ENCODE measurements around the gene KIRREL3.

Gene KIRREL3

DNA sequence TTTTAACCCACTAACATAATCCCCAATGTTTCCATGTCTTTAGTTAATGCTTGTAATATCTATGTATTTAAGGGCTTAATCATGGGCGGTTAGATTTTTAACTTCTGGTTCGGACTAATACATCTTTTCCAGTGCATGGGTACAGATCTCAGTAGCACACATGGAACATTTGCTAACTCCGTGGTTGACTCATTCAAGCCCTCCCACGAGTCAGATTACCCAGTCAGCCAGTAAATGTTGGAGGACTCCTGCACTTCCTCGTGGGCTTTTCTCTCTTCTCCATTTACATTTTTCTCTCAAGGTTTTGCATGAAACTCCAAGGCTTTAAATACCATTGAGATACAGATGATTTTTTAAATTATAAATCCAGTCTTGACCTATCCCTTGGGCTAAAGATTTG, 331.2 kb downstream of the KIRREL3 start:
- DNase-seq (ENCODE audit: low read depth), result no peak

DNA sequence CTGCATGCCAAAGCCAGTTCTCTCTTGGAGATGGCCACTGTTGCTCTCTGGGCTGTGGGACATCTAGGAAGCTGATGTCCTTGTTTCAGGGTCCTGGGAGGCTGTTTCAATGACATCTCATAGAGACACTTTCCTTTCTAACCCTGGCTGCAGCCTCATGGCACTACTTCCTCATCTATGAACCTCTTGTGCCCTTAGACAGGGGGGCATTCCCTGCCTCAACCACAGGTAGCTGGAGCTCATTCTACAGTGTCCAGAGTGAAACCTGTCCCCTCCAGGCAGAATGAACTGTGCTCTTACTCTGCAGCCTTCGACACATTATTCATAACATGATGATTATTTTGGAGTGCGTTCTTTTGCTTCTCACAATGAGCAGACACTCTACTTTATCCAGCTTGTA, 335.9 kb downstream of the KIRREL3 start:
- DNase-seq (ENCODE audit: low read depth), result no peak

DNA sequence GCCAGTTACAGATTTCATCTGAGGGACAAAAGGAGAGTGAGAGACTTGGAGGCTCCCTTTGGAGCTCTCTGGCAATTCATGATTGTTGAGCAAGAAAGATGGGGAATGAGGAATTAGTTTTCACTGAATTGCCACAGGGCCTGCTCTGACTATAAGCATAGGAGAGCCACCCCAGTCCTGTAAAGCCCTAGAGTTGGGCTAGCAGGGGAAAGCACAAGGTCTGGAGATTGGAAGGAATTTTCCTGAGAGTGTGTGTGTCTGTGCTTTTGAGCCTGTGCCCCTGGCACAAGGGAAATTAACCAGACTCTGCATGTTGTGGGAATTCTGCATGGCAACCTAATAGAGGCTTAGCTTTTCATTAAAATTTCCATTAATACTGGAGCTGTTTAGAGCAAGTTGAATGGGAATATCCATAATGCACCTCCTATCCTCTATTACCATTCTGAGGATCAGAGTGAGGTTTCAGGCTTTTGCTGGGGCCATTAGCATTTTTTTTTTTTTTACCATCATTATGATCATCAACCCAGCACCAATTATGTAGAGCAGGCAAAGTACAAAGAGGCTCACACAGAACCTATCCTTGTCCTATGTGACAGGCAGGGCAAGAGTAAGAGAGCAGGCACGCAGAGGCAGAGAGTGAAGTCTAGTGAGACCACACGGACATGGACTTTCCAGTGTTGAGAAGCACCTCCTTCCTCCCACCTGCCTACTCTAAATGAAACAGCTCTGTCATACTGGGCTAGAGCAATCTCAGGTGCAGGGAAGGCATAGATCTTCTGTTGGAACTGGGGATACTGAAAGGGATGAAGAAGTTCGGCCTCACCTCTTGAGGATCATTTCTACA, 336.6 kb downstream of the KIRREL3 start:
- DNase-seq (ENCODE audit: low read depth), result no peak

DNA sequence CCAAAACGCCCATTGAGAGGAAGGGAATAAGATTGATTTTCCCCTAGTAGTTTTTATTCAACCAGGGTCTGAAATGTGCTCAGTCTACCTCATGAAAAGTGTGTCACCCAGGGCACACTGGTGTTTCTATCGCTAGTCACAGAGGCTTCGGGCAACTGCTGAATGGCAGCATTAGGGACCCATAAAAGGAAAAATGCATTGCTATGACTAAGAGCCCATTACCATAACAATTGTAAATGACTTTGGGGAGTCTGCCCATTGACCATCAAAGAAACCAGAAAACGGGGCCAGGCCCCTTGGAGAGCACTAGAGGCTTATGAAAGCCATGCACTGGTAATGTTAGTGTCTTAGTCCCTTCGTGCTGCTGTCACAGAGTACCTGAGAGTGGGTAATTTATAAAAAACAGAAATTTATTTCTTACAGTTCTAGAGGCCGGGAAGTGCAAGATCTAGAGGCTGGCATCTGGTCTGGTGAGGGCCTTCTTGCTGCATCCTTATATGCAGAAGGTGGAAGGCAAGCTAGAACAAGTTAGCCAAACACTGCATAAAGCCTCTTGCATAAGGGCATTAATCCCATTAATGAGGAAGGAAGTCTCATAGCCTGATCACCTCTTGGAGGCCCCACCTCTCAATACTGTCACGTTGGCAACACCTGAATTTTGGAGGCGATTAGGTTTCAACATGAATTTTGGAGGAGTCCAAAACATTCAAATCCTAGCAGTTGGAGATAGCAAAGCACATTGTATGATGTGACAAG, 338.4 kb downstream of the KIRREL3 start:
- no peak for DNase-seq (ENCODE audit: low read depth)

DNA sequence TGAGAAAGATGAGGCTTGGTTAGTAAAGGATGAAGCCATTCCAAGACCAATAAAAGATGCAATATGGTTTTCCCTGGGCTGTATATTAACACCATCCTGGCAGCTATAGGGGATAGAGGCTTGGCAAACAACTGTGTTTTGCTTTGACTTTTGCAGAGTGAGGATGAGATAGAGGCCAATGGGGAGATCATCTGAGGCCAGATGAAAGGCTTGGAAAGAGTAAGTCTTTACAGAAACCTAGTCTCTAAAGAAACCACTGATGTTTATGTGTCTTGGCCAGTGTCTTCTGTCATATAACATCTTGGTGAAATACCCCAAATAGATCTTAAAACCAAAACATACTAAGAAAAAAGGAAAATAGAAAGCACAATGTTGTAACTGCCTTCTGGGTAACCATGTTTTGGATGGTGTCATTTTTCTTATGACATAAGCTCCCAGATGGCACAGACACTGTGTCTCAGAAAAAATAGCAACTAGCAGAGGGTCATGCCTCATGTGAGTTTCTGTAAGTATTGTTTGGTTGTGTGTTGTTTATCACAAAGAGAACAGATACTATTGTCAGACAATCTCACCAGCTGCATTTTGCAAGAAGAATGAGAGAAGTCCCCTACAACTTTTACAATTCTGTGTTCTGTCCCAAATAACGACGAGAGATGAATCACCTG, 339.7 kb downstream of the KIRREL3 start:
- DNase-seq (ENCODE audit: low read depth), result no peak

DNA sequence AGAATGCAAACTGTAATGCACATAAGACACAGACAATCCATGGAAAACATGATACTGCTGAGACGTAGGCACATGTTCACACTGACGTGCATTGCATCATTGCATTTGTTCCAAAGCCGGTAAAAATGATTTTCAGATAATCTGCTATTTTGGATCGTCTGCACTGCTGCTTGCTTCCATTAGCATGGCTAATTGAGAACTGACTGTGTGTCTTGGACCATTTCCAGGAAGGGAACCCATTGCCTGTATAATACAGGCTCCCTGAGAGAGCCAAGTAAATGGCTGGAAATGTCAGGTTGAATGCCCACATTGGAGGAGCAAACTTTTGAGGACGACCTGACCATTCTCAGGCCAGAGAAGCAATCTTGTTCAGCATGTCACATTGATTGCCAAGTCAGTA, 340.2 kb downstream of the KIRREL3 start:
- no peak for DNase-seq (ENCODE audit: low read depth)

DNA sequence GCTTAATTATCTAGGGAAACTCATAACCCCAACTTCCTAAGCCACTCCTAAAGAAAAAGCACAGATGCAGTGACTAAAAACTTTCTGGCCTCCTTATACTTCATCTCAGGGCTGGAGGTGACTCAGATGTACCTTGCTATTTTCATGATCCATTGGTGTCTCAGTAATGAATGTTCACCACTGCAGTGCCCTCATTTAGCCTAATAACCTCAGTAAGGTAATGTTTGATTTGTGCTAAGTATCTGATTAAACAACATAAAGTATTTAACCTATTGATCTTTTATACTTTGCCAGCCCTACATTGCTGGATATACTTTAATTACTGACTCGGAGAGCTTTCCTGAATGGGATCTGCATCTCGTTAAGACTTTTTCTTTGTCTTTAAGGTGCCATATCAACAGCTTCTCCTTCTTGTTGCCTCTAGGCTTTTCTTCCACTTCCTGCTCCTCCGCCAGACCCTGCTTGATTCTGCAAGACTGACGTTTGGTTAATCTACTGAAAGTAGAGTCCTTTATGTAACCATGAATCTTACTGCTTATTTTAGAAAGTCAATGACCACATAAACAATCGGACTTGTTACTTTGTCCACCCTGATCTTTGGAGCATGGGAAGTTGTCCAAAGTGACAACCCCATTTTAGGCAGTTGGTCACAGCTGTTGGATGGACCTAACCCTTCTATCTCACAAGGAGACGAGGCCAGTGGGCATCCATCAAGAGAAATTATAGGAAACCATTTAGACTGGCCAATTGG, 342.1 kb downstream of the KIRREL3 start:
- DNase-seq (ENCODE audit: low read depth), result no peak

DNA sequence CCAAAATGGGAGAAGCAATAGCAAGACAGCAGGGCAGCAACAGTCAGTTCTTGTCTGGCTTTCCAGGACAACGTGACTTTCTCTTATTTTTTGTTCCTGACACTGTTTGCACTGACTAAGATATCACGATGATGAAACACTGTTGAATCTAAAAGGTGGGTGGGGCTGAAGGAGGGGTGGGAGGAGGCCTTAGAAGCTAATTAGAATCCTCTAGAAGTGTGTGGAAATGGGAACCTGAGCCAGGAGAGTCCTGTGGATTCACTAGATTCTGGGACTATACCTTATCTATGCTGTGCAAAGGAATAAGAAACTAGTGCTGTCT, 344.8 kb downstream of the KIRREL3 start:
- no peak for DNase-seq (ENCODE audit: low read depth)

DNA sequence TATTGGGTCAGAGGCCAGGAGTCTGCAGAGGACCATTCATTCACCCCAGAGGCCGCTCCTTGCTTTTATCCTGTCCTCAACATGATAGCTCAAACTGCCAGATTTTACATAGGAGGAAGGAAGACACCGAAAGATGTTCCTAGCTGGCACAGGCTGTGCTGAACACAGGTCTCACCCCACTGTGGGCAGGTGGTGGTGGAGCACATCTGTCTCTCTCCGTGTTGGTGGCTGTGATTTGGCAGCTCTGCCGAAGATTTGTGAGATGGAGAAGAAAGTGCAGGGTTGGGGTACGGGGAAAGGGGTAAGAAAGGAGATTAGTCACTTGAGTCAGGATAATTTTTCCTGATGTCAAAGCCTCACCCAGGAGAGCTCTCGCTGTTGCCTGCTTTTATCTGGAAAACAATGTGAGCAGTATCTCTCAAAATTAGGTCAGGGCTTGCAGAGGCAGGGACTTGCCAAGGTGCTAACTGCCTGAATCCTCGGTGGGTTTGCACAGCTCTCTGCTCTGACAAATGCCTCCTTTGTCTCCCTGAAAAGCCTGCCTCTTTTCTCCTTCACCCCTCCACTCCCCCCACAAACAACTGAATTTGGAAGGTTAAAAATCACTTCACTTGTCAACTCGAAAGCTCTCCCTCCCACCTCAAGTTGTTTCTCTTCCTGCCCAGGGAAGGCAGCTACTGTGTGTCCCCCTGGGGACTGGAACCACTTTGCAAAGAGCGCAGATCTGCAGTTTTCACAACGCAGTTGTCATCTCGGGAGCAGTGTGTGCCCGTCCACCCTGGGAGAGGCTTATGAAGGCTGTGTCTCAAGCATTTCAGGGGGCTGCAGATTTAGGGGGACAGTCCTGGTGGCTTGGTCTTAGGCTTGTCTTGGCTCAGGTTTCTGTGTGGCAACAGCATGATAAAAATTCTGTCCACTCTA, 345.4 kb downstream of the KIRREL3 start:
- DNase-seq (ENCODE audit: low read depth), result no peak

DNA sequence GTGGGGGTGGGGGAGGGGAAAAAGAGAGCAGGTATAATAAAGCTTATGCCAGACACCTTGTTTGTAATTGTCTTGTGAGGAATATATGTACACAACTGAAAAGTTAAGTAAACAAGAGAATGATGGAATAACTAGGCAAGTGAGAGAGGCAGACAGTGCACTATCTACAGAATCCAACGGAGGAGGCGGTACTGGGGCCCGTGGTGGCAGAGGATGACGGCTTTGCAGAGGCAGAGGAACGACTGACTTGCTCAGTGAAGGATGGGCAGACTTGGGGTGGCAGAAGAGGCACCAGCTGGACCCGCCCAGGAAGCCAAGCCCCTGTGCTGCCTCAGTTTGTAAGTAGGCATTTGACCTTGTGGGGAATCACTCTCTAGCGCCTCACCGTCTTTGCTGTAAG, 347.5 kb downstream of the KIRREL3 start:
- no peak for DNase-seq (ENCODE audit: low read depth)

DNA sequence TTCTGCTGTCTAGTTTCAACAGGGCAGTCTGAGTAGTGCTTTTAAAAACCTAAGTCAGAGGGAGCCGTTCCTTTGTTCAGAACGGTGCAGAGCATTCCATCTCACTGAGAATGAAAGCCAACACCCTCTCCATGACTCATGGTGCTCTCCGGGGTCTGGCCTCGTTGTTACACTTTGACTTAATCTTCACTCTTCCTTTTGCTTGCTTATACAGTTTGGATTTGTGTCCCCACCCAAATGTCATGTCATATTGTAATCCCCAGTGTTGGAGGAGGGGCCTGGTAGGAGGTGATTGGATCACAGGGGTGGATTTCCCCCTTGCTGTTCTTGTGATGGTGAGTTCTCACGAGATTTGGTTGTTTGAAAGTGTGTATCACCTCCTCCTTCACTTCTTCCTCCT, 352.8 kb downstream of the KIRREL3 start:
- peak; percentile 62 for DNase-seq (ENCODE audit: low read depth)

DNA sequence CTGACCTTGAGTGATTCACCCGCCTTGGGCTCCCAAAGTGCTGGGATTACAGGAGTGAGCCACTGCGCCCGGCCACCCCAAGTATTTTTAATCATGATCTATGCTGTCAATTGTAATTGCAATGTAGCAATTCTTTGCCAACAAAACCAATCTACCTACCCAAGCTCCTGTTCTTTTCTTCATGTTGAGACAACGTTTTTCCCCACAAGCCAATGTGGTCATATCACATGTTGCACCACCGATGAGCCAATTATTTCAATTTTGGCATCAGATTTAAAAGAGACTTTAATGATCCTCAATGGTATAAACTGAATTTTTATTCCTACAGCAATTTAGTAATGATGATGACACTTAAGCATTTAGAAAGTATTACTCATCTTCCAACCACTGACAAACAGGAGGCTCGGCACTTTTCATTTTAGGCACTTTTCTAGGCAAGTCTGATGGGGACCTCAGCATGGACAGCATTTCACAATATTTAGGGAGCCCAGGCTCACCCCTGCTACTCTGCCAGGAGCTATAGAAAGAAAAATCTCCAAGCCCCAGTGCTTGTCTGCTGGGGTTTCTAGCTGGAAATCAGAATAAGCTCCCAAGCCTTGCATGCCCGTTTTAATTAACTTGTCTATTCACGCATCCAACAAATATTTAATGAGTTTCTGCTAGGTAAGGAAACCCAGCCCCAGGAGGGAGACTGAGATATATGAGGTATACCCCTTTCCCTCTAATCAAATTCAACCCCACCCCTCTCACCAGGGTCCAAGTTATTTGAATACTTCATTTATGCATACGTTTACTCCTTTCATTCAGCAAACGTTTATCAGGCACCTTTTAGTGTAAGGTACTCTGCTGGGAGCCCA, 353.6 kb downstream of the KIRREL3 start:
- DNase-seq (ENCODE audit: low read depth), result no peak

DNA sequence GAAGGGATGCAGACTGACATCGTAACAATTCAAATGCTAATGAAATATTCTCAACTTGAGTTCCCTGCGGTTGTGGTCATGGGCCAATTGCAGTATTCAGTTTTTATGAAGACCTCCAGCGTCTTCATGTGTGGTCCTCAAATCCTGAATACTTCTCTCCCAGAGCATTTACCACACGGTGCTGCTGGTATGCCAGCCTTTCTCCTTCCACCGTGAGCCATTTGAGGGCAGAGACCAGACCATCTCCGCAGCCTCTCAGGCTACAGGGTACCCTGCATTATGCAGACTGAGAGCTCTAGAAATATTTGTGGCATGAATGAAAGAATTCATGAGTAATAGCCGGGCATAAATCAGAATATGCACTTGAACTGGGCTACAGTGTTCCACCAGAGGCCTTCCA, 355.4 kb downstream of the KIRREL3 start:
- DNase-seq (ENCODE audit: low read depth), result no peak

DNA sequence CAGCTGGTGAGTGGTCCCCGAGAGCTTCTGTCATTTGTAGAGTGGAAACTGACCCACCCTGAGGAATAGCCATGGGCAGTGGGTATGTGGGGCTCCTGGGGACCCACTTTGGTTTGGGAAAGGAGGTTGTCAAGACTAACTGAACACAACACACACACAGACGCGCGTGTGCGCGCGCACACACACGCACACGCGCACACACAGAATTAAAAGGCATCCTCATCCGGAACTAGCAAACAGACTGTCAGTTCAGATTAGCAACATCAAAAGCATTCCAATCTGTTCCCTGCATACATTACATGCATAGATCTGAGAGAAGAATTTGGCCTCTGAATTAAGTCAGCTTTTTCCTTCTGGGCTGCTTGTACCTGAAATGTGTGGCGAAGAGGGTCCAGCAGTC, 360.4 kb downstream of the KIRREL3 start:
- DNase-seq (ENCODE audit: low read depth), result no peak

DNA sequence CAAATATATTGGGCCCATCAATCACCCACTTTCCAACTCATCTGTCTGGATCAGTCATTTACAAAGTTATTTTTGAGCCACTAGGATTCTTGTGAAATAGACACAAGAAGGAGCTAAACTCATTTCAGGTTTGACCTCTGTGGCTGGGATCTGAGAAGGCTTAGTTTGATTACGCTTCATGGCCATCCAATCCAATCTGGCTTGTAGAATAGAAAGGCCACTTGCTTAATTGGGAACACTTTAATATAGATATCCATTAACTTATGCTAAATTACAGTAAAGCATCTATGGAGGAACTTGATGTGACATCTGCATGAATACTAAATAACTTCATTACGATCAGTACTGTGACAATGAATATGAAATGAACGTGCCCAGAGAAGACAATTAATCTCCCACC, 360.9 kb downstream of the KIRREL3 start:
- no peak for DNase-seq (ENCODE audit: low read depth)

DNA sequence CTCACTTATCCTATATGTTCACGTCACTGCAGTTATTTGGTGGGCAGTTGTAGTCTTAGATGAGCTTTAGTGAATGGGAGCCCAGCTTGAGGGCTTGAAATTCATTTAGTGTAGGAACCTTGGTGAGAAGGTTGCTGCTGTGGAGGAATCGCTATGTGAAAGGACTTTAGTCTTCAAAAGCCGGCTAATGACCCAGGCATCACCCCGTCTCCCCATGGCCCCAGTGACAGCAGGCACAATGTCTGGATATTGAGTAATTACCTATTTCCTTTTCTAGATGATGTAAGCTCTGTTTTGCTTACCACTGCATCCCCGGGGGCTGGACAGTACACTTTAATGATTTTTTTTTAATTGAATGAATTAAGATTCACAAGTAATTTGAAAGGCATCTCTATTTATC, 361.9 kb downstream of the KIRREL3 start:
- DNase-seq (ENCODE audit: low read depth), result no peak

DNA sequence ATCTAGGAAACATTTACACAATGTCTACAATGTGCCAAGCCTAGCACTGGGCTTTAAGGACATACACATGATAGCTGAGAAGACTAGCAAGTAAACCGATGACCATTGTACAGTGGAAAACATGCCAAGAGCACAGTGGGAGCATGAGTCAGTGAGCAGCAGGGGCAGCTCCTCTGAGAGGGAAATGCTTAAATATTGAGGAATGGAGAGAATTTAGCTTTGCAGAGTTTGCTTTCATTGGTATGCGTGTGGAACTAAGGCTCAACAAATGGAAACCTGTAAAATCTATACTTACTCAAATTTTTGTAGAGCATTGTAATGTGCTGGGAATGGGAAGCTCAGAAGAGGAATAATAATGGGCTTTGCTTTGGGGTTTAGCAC, 362.8 kb downstream of the KIRREL3 start:
- DNase-seq (ENCODE audit: low read depth), result peak; percentile 75

DNA sequence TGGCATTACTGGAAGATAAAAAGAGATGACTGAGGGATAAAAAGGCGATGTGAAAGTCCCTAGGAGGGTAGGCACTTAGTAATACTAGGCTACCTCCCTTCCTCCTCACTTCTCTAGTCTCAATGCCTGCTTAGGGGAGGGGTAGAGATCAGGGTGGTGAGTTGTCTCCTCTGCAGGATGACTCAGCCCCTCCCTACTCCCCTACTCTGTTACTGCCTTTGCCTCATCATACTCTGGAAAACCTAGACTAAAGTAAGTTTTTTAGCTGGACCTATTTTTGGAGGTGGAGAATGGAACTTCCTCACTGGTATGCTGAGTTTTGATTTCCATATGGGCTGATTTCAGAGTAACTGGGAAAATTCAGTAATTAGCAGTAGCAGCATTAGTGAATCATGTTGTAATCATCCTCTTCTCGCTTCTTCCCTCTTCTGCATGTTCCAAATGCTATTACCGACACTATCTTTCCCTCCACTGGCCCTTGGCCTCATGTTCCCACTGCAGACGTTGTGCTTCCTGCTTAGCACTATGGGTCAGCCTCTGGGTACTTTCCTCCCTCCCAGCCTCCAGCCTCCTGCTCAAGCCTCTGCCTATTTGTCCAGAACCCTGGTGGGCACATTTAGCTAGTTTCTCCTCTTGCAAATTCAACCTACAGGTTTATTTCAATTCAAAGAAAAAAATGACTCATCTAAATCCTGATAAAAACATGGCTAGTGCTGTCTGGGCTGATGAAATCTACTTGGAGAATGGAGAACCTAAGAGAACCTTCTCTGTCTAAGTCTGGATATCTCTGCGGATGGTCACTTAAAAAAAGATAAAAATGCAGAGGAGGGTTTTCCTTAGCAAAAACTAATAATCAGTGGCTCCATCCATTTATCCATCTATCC, 363.4 kb downstream of the KIRREL3 start:
- DNase-seq (ENCODE audit: low read depth), result no peak

DNA sequence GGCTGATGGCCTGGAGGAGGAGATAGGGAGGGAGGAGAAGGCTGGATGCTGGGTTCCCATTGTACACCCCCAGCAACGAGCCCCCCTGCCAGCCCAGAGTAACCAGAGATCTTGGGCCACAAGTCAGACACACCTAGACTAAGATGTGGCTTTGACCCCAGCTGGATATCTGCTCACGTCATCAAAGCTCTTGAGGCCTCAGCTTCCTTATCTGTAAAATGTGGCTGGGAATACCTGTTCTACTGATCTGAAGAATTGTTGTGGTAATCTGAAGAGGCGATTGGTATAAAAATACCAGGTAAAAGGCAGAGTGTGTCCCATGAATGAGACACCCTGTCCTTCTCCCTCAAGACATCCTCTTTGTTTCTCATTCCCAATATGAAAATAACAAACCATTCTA, 365.1 kb downstream of the KIRREL3 start:
- no peak for DNase-seq (ENCODE audit: low read depth)
